Stimulated activated CD4-positive, alpha-beta T cell treated with anti-CD3 and anti-CD28 coated beads, Interleukin-2, amount 100 ng/mL, for 4 hours (primary cell): ENCODE results near the gene PSPC1.
"Not testable (repeated sequence)": the region's sequence is repeated elsewhere in the genome, so short reads cannot be mapped to it uniquely, and the experiment has no call there.

ENCODE experiments used
- DNase-seq: peaks from one replicate; pipeline ENCODE4 v3.0.0-alpha.2; 2020; ENCODE audit warnings: low read depth

Gene PSPC1

GRCh38 chr13:19782727-19783682 is at the start of gene PSPC1:
TSS of gene PSPC1 (minus strand) at chr13:19782945. CDS start at chr13:19782757, 188 bp downstream.
- DNase-seq, result peak; percentile 93

GRCh38 chr13:19822673-19823072 is 39.9 kb upstream of the PSPC1 start:
- DNase-seq, result no peak

GRCh38 chr13:19818223-19818842 is 35.6 kb upstream of the PSPC1 start:
- no peak for DNase-seq

- no peak for DNase-seq
Observed at GRCh38 chr13:19817510-19818158, 34.9 kb upstream of the PSPC1 start.

GRCh38 chr13:19817106-19817505 is 34.4 kb upstream of the PSPC1 start:
- no peak for DNase-seq

- DNase-seq, result not testable (repeated sequence)
Observed at GRCh38 chr13:19815842-19816241, 33.1 kb upstream of the PSPC1 start.

- DNase-seq, result no peak
Observed at GRCh38 chr13:19810996-19811881, 28.5 kb upstream of the PSPC1 start.

- no peak for DNase-seq
Observed at GRCh38 chr13:19810151-19810550, 27.4 kb upstream of the PSPC1 start.

- DNase-seq, result no peak
Observed at GRCh38 chr13:19805765-19806164, 23.0 kb upstream of the PSPC1 start.

- no peak for DNase-seq
Observed at GRCh38 chr13:19795956-19796355, 13.2 kb upstream of the PSPC1 start.

GRCh38 chr13:19794631-19795030 is 11.9 kb upstream of the PSPC1 start:
- no peak for DNase-seq

- no peak for DNase-seq
Observed at GRCh38 chr13:19791953-19792537, 9.3 kb upstream of the PSPC1 start.

- DNase-seq, result peak; percentile 32
Observed at GRCh38 chr13:19782049-19782726, 557 bp downstream of the PSPC1 start.

- no peak for DNase-seq
Observed at GRCh38 chr13:19781526-19781925, 1.2 kb downstream of the PSPC1 start.

- not testable (repeated sequence) for DNase-seq
Observed at GRCh38 chr13:19780753-19781418, 1.9 kb downstream of the PSPC1 start.

GRCh38 chr13:19772306-19772705 is 10.4 kb downstream of the PSPC1 start:
- DNase-seq, result no peak

- no peak for DNase-seq
Observed at GRCh38 chr13:19769854-19770253, 12.9 kb downstream of the PSPC1 start.

- no peak for DNase-seq
Observed at GRCh38 chr13:19767966-19768365, 14.8 kb downstream of the PSPC1 start.

GRCh38 chr13:19766591-19766990 is 16.2 kb downstream of the PSPC1 start:
- DNase-seq, result no peak

- DNase-seq, result no peak
Observed at GRCh38 chr13:19764237-19764636, 18.5 kb downstream of the PSPC1 start.
